Activated CD4-positive, alpha-beta T cell treated with anti-CD3 and anti-CD28 coated beads for 4 hours (primary cell): Measurements from ENCODE around the gene INHBB.
"Not testable (repeated sequence)": the region's sequence is repeated elsewhere in the genome, so short reads cannot be mapped to it uniquely, and the experiment has no call there.

Experiments
- DNase-seq, 2 donors: peaks; one replicate each; pipeline ENCODE4 v3.0.0-alpha.2; 2020

INHBB gene

DNA sequence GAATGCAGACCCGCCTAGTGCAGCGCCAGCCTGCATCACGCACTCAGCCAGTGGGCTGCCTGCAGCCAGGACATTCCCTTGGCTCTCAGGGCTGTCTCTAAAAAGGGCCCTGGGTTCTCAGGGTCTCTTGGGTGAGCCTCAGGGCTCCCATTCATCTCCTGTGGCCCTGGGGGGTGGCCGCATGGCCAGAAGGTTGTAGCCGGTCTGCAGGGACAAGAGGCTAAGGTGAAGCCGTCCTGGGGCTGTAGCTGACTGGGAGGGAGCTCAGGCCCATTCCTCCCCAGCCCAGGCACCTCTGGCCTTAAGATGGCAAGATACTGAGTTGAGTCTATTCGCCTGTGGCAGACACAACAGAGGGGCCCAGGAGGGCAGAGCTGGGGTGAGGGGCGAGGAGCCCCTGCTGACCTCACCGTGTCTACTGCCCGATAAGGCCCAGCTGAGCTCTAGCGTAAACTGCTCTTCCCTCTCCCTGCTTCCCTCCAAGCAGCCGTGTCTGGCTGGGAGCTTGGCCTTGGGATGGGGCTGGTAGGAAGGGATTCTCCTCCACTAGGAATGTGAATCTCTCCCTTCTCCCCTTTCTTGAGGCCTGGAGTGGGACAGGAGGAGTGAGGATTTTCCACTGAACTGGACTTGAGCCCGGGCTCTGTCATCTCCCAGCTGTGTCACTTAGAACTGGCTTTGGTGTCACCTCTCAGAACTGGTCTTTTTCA, 37.9 kb downstream of the INHBB start:
- no peak for DNase-seq

DNA sequence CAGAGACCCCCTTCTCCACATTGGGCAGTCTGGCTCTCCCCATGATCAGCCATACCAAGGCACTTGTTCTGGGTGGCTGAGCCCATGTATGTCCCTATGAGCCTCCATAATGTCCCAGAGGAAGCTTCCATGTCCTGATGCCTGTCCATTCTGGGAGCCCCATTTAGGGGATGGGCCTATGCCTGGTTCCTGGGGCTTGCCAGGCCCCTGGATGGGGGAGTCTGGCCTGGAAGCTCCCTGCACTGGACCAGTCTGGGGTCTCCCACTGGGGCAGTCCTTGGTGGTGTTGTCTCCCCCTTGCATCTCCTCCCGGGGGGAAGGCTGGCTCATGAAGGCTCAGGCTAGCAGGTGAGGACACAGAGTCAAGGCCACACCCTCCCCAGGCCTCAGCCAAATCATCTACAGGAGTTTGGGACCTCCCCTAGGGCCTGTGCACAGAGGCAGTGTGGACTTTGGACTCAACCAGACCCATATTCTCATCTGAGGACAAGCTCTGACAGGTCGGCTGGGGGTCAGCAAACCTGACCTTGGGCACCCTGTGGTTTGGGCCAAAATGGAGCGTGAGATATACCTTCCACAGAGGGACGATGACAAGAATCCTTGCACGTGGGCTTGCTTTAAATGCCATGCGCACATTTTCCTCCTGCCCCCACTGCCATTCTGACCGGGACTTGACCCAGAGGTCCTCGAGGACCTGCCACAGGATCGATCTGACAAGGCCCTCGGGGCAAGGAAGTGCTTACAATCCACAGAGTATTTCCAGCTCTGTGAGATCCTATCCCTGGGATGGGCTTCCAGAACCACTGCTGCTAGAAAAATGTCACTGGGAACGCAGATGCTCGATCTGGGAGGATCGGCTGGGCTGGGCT, 38.8 kb downstream of the INHBB start:
- no peak for DNase-seq

DNA sequence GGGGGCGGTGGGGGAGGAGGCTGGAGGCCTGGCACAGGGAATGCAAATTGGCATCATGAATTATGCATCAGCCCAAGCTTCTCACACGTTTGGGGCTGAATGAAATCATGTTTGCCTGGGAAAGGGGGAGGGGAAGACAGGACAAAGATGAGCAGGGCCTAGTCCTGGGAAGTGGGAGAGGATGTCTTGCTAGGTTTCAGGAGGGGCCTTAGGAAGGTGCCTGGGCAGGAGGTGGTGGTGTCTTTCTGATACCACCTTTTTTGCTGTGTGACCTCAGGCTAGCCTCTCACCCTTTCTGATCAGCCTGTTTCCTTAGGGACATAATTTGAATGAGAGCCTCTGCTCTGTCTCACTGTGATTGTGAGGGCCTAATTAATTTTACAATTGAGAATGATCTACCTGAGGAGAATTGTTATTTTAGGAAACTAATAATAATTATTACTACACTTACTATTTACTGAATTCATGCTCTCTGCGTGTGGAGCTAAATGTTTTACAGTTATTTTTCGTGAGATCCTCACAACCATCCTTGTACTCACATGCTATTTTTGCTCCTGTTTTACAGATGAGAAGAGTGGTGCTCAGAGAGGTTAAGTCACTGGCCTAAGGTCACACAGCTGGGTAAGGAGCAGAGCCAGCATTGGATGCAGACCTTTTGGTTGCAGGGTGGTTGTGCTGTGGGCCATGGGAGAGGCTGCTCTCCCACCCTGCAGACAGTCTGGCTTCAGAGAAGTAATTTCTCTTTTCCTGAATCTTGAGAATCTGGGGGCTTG, 39.6 kb downstream of the INHBB start:
- no peak for DNase-seq

DNA sequence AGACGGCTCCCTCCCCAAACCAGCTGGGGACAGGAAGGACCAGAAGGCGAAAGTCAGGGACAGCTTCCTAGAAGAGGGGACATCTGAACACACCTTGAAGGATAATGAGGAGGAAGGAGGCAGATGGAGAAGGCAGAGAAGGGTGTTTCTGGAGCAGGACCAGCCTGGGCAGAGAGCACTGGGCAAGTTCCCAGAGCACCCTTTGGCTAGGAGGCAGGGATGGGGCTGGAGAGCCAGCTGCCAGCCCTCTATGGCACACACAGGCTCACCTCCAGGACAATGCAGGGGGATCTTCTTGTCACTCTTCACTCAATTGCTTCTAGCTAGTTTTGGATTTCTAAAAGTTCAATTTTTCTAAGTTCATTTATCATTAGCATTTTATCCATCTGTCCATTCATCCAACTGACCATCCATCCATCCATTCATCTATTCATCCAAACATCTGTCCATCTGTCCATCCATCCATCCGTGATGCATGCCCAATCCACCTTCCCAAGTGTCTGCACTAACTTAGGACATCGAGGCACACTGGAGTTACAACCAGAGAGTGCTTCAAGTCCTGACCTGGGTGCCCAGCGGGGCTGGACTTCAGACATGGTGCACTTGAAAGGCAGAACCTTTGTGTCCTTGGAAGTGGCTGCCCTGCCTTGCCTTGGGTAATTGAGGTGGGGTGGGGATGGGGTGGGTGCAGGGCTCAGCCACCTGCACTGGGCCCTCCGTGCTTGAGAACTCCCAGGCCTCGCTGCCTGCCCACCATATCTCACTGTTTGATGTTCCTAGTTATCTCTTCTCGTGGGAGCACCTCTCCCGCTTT, 42.5 kb downstream of the INHBB start:
- no peak for DNase-seq

DNA sequence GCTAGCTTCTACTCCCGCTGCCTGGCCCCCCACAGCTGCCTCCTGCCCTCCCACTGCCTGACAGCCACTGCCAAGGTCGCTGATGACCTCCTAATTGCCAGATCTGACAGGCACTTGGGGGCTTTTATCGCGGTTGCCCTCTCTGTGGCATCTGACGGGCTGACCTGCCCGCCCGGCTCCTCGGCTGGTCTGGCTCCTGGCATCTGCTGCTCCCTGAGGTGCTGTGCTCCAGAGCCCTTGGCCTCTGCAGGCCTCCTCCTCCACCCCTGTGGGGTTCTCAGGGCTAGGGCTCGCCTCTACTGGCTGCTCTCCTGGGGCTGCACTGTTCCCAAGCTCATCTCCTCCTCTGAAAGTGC, 43.1 kb downstream of the INHBB start:
- no peak for DNase-seq

DNA sequence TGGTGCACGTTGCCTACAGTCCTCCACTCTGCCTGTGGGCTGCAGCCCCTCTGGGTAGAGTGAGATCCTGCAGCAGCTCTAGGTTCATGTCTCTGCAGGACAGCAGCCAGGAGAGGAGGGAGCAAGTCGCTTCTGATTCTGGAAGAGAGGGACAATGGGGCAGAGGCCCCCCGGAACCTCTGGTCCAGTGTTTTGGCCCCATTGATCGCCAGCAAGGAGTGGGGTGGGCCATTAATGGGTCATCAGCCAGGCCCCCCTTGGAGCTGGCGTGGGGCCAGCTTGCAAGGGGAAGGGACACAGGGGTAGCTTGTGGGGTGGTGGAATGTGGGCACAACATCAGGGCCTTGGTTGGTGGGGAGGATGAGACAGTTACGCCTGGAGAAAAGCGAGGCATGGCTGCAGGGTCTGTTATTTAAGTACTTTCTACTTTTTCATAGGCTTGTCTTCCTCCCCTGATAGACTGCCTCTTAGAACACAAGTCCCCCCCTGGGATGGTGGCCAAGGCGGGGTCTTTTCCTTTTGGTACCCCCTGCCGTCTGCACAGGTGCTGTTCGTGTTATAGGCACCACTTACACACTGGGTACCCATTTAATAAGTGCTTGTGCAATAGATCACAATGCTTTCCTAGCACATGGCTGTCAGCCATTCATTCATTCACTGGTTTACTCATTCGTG, 44.6 kb downstream of the INHBB start:
- DNase-seq: no peak

DNA sequence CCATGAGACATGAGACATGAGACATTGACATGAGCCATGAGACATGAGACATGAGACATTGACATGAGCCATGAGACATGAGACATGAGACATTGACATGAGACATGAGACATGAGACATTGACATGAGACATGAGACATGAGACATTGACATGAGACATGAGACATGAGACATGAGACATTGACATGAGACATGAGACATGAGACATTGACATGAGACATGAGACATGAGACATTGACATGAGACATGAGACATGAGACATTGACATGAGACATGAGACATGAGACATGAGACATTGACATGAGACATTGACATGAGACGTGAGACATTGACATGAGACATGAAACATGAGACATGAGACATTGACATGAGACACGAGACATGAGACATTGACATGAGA, 45.4 kb downstream of the INHBB start:
- DNase-seq: not testable (repeated sequence)

DNA sequence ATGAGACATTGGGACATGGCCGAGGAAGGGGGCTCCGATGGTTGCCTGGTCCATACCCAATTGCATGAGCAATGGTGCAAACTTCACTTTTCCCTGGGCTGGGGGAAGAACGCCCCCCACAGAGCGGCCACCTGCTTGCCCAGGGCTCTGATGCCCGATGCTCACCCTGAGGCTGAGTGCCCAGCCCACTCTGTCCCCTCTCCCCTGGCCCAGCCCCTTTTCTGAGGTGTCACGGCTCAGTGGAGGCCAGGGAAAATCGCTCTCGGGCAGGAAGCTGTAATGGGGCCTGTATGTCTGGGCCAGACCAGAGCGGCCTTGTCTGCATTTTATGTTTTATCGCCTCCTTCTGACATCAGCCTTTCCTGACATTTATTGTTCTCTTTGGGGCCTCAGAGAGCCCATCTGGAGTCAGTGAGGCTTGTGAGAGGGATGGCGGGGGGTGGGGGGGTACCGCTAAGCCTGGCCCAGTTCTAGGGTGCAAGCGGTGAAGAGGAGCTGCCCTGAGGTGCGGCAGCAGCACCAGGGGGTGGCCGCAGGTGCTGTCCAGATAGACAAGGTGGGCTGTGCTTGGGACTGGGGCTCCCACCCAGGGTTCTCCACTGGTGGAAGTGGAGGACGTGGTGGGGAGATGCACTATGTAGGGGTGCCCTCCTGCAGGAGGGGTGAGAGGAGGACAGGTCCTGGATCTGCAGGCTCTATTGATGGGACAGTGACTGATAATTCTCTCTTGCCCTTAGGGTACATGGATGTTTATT, 46.2 kb downstream of the INHBB start:
- no peak for DNase-seq

DNA sequence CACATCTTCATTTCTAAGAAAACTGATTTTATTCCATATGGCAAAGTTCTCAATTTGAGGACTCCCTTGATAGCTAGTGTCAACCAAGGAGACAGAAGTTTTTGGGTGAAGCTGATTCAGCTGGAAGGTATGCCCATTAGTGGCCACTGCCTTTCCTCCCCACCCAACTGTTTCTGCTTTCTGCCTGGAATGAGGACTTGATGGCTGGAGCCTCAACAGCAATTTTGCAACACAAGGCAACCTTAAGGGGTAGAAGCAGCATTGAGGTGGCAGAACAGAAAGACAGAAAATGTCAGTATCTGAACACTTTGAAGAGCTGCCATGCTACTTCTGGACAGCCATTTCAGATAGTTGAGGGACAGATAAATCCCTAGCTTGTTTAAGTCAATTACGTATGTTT, 47.0 kb downstream of the INHBB start:
- no peak for DNase-seq

DNA sequence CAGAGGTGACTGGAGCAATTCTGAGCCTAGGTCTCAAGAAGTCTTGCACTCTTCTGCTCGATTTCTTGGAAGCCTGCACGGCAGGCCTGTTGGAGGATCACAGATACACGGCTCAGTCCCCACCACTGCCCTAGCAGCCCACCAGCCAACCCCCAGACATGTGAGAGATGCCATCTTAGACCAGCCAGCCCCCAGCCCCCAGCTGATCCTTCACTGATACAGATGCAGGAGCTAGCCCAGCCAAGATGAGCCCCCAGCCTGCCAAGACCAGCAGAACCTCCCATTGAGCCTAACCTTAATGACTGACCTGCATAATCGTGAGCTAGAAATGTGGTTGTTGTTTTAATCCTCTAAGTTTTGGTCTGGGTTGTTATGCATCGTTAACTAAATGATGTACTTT, 47.5 kb downstream of the INHBB start:
- DNase-seq: no peak

DNA sequence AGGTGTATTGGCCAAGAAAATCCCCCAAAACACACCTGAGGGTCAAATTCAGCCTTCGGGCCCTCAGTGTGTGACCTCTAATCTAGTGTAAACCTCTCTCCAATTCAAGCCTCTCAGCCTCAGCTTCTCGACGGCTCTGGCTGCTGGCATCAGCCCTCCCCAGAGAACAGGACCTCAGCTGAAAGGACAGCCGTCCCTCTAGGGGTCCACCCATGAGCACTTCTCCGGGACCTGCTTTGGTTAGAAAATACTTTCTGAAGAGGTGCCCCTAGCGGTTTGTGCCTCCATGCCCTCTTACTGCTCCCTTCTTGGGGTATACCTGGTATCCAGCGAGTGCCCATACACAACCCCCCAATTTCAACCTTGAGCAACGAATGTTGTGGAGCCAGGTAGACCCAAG, 48.8 kb downstream of the INHBB start:
- no peak for DNase-seq

DNA sequence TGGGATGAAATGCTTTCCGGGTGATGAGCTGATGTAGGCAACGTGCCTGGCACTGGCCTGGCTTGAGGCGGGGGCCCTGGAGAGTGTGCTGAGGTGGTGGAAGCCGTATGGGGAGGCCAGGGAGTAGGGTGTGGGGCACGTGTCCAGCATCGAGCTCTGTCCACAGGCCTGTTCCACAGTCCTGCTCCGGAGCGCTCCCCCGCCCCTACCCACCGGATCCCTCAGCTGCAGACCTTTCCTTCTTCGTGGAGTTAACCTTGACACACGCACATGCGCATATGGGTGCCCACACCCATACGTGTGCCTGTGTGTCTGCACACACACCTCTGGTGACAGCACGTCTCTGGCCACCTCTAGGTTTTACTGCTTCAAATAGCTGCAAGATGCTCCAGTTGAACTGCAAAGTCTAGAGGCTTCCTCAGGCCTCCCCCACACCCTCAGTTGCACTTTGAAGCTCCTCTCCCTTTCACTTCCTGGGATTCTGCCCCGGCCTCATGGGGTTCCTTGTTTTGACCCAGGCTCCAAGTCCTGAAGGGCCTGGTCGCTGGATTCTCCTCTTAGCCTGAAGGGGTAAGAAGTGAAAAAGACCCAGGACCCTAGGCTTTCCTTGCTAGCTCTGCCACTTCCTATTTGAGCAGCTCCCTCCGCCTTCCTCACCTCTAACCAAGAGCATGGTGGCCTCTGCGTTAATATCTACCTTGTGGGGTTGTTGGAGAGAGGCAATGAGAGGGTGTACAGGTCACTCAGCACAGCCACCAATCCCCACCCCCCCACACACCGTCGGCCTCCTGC, 49.5 kb downstream of the INHBB start:
- DNase-seq: no peak

DNA sequence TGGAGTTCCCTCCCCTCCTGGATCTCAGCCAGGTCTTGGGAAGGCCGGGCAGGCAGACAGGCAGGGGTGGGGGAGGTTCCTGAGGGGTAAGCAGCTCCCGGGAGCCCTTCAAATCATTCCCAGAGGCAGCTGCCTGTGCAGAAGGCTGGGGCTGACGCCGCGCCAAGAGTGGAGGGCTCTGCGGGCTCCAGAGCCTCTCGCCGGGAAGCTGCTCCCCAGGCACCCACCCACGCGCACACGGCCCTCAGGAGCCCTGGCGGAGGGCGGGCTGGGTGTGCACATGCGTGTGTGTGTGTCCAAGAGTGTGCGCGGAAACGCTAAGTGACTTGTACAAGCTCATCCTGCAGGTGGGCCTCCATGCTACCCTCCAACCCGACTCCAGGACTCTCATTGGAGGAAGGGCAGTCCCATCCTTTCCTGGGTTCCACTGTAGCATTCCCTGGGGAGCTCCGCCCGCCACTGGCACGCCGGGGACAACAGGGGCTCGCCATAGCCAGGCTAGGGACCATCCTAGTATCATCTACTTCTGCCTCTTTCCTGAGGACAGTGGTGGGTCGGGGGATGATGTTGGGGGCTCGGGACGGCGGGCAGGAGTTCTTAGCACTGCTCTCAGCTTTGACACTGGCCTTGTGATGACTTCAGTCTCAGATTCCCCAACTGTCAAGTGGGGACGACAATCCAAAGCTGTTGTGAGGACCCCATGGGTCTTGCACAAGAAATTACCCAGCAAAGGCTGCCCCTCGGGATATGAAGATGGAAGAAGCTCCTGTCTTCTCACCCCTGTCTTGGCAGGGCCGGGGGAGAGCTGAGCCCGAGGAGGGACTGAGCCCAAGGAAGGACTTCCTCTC, 50.3 kb downstream of the INHBB start:
- no peak for DNase-seq

DNA sequence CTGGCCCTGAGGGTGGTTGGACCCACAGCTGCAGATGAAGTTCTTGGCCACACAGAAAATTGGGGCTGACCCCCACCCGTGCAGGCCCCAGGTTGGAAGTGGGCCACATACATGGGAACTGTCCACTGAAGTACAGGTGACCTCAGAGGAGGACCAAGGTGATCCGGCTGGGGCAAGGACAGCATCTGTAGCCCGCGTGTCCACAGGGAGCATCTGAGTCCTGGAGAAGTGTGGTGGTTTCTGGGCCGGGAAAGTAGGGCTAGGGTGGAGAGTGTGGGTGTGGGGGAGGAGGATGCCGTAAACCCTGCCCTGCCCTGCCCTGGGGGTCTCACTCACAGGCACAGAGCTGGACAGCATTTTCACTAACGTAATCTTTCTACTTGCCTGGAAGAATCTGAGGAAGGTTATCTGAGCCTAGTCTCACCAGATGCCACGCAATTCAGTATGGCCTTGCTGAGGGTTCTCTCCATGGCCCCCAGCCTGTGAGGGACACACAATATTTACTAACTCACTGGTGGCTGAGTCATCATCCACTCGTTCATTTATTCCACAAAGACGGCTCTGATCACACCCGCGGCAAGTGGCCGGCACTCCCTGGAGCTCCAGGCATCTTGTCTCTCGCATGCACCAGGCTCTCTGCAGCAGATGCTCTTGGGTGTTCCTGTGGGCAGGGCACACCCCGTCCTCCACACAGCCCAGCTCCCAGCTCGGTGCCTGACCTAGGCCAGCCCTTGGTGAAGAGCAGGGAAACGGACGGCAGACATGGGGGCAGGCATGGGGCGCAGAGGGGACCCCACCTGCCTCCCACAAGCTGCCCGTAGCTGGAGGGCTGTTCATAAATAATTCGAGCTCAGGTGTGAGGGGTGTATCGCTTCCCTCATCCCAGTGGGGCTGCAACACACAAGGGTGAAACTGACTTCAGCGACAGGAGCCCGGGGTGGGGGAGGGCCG, 51.2 kb downstream of the INHBB start:
- no peak for DNase-seq

DNA sequence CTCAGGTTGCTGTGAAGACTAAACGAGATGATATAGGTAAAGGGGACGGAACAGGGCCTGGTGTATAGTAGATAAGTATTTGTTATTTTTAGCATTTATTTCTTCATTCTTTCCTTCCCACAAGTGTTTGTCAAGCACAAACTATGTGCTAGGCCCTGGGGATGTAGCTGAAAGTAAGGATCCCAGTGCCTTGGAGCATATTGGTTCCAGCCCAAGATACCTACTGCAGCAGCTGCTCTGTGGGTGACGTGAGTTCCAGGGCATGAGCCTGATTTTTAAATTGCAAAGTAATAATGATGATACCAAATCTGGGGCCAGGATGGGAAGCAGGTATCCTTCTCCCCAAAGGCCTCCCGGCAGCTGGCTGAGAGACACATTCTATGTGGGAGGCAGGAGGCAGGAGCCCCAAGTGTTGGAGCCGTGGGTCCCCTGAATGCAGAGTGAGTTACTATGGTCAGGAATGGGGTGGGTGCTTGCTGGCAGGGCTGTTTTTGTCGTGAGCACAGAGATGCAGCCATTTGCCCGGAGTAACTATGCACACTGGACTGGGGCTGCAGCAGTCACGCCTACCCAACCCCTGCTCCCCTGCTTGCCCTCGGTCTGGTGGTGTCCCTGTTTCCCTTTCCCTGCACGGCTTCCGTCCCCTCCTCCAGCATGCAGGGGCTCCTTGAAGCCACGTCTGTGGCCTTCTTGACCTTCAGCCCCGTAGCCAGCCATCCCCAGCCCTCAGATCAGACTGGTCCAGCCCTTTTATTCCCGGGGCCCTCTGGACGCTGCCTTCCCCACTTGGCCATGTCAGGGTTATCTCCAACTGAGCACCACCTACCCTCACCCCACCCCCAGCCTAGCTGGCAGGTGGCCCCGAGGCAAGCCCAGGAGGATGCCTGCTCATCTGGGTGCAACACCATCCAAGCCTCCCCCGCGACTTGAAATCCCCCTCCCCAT, 52.4 kb downstream of the INHBB start:
- no peak for DNase-seq

DNA sequence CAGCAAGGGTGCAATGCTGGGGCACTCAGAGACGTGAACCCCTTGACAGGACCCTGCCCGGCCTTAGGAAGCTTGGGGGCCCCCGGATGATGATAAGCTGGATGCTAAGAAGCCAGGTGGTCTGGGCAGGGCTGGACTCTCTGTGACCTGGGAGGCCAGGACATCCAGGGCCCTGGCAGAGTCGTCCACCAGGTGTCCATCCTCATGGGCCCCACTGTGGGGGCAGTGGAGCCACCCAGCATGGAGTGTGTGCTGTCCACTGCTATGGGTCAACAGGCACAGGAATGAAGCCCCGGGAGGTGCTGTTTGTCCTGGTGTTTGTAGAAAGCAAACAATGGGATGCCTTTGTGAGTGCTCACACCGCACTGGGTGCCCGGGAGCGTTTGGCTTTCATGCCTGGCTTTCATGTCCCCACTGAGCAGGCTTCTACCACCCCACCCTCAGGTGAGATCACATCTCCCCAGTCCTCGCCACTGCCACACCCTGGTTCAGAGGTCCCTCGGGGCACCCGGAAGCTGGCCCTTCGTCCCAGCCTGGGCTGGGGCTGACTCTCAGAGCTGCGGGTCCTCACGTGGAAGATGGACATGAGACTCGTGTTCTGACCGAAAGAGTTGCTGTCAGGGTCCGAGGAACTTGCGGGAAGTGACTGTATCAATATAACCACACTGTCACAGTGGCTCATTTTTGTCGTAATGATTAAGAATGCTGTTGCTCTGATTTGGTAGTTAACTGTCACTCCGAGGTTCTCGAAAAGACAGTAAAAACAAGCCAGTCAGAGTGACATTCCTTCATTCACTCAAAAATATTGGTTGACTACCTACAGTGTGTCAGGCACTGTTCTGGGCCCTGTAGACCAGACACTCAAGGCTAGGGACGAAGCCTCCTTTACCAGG, 53.3 kb downstream of the INHBB start:
- no peak for DNase-seq
